Measurements from ENCODE around the gene DHX29. TPM values are rescaled to one million over a fixed set of nuclear protein-coding genes. Genes with fewer than 3 reads are reported as not detected.
A peak's percentile ranks its signal among the peaks of the same experiment; 100 is the strongest.

Gene DHX29
- total RNA-seq, 1 experiment from 2014 or later, result 21.8 TPM

- CTCF ChIA-PET, result interaction anchor here (1.1 kb wide), 1 partner anchor 46 kb away, joined by 3 read pairs; no protein-coding TSS in a partner anchor
- POLR2A ChIA-PET, result interaction anchor here (0.6 to 1.1 kb wide), 2 partner anchors 75 to 105 kb away, joined by 3 read pairs; no protein-coding TSS in a partner anchor
- BruUV-seq (replicated peaks), result no TSS peak
- Mint-ChIP-seq H3K9me3 (ENCODE audit: unreplicated experiment) (no peaks in the 10 kb centered on the region), H3K4me3 (ENCODE audit: unreplicated experiment) (no peak overlapping the region), H3K27ac (ENCODE audit: low read depth, unreplicated experiment) (no peak overlapping the region), H3K4me1 (ENCODE audit: insufficient read depth, unreplicated experiment) (peaks cover 5% of the 10 kb centered on the region), H3K36me3 (ENCODE audit: insufficient read depth, unreplicated experiment) (peaks cover 30% of the 10 kb centered on the region), H3K27me3 (ENCODE audit: insufficient read depth, unreplicated experiment) (no peaks in the 10 kb centered on the region)
- no peak for DNase-seq (ENCODE audit: unreplicated experiment)
- intact Hi-C loops (cut with micrococcal nuclease), result no loop called here
- no peak for TF ChIP-seq CTCF (IDR thresholded peaks at IDR 0.05; ENCODE audit: unreplicated experiment)
Observed at GRCh38 chr5:55338810-55339243, 31.3 kb upstream of the DHX29 start.

DNA sequence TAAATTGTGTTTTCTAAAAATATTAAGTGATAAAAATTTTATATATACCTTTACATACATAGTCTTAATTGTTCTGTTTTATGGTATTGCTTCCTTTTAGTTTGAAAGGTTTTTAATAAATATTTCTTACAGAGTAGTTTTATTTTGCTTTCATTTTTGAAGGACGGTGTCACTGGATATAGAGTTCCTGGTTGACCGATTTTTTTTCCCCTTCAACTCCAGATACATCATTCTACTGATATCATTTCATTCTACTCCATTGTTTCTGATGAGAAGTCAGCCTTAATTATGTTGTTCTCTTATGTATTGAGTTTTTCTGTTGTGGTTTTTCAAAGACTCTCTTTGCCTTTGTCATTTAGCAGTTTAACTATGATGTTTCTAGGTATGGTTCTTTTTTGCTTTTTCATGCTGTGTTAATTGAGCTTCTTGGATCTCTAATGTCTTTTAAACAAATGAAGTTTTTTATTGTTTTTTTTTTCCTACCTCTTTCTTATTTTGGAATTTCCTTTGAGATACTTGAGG, 30.7 kb upstream of the DHX29 start:
- Mint-ChIP-seq H3K27ac (ENCODE audit: low read depth, unreplicated experiment) (no peak overlapping the region), H3K9me3 (ENCODE audit: unreplicated experiment) (no peaks in the 10 kb centered on the region), H3K36me3 (ENCODE audit: insufficient read depth, unreplicated experiment) (peaks cover 35% of the 10 kb centered on the region), H3K4me3 (ENCODE audit: unreplicated experiment) (no peak overlapping the region), H3K27me3 (ENCODE audit: insufficient read depth, unreplicated experiment) (no peaks in the 10 kb centered on the region), H3K4me1 (ENCODE audit: insufficient read depth, unreplicated experiment) (peaks cover 5% of the 10 kb centered on the region)
- POLR2A ChIA-PET, result interaction anchor here (0.6 to 1.1 kb wide), 2 partner anchors 27 to 104 kb away, joined by 3 to 4 read pairs; no protein-coding TSS in a partner anchor
- TF ChIP-seq CTCF (IDR thresholded peaks at IDR 0.05; ENCODE audit: unreplicated experiment), result no peak
- CTCF ChIA-PET, result no interaction called here
- no peak for DNase-seq (ENCODE audit: unreplicated experiment)
- no TSS peak for BruUV-seq (replicated peaks)
- intact Hi-C loops (cut with micrococcal nuclease), result no loop called here

- DNase-seq (ENCODE audit: unreplicated experiment), result no peak
- peaks cover 5% of the 10 kb centered on the region for H3K4me1 Mint-ChIP-seq (ENCODE audit: insufficient read depth, unreplicated experiment)
- H3K27me3 Mint-ChIP-seq (ENCODE audit: insufficient read depth, unreplicated experiment), result no peaks in the 10 kb centered on the region
- H3K9me3 Mint-ChIP-seq (ENCODE audit: unreplicated experiment), result no peaks in the 10 kb centered on the region
- no peak overlapping the region for H3K27ac Mint-ChIP-seq (ENCODE audit: low read depth, unreplicated experiment)
- intact Hi-C loops (cut with micrococcal nuclease), result no loop called here
- H3K36me3 Mint-ChIP-seq (ENCODE audit: insufficient read depth, unreplicated experiment), result peaks cover 58% of the 10 kb centered on the region
- no TSS peak for BruUV-seq (replicated peaks)
- ChIA-PET POLR2A (no interaction called here), CTCF (no interaction called here)
- H3K4me3 Mint-ChIP-seq (ENCODE audit: unreplicated experiment), result no peak overlapping the region
- no peak for TF ChIP-seq CTCF (IDR thresholded peaks at IDR 0.05; ENCODE audit: unreplicated experiment)
Observed at GRCh38 chr5:55333811-55334210, 26.3 kb upstream of the DHX29 start.

DNA sequence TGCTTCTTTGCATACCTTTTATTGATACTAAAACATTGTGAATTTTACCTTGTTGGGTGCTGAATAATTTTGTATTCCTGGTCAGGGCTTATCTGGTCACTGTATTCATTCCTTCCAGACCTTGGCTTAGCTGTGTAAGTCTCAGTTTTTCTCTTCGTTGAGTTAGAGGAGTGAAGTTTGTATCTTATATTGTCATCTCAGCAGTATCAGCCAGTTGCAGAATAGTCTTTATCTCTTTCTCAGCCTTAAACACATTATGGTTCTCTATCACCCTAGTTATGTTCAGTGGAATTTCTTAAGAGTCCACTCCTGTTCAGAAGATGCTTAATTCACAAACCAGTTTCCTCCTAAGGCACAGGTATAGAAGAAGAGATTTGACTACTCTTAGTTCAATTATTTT, 25.5 kb upstream of the DHX29 start:
- peaks cover 65% of the 10 kb centered on the region for H3K36me3 Mint-ChIP-seq (ENCODE audit: insufficient read depth, unreplicated experiment)
- BruUV-seq (replicated peaks), result no TSS peak
- intact Hi-C loops (cut with micrococcal nuclease), result no loop called here
- H3K27me3 Mint-ChIP-seq (ENCODE audit: insufficient read depth, unreplicated experiment), result no peaks in the 10 kb centered on the region
- peak overlapping the region; percentile 35 for H3K27ac Mint-ChIP-seq (ENCODE audit: low read depth, unreplicated experiment)
- no peak overlapping the region for H3K4me3 Mint-ChIP-seq (ENCODE audit: unreplicated experiment)
- H3K4me1 Mint-ChIP-seq (ENCODE audit: insufficient read depth, unreplicated experiment), result peaks cover under 1% of the 10 kb centered on the region
- TF ChIP-seq CTCF (IDR thresholded peaks at IDR 0.05; ENCODE audit: unreplicated experiment), result no peak
- DNase-seq (ENCODE audit: unreplicated experiment), result no peak
- ChIA-PET POLR2A (no interaction called here), CTCF (interaction anchor here (0.6 kb wide), 1 partner anchor 122 kb away, joined by 3 read pairs; no protein-coding TSS in a partner anchor)
- H3K9me3 Mint-ChIP-seq (ENCODE audit: unreplicated experiment), result no peaks in the 10 kb centered on the region
